C4-2B (cell line): ENCODE results near the gene SLC51A.

Source experiments
- ZFX ChIP-seq: fragments of 450-650 bp; IDR thresholded peaks from 2 replicates; pipeline ENCODE4 v1.6.1; 2017
- TF ChIP-seq, protein P1 (sequence below): fragments of 450-650 bp; conservative IDR thresholded peaks from 2 replicates; pipeline ENCODE4 v1.5.1; 2017; ENCODE audit warnings: mild to moderate bottlenecking

DNA sequence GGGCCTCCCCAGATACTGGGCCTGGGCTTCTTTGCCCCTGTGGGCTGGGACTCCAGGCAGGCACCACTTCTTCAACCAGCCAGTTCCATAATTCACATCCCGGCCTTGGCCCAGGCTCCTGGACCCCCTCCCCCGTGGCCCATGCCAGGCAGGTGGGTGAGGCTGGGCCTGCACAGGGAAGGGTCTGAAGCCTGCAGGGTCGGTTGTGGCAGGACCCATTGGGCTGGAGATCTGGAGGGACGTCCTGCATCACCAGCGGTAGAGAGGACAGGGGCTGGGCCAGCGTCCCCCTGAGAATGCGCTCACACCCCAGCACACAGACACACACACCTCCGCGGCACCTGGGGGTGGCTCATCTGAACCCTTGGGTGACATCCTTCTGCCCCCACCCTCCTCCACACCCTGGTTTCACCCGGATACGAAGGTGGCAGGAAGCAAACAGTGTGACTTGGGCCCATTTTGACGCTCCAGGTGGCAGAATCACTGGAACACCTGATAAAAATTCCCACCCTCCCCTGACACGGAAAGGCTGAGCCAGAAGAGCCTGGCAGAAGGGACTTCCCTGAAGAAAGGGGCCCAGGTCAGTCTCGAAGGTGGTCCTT, 20.6 kb upstream of the SLC51A start:
- TF ChIP-seq, protein P1, sequence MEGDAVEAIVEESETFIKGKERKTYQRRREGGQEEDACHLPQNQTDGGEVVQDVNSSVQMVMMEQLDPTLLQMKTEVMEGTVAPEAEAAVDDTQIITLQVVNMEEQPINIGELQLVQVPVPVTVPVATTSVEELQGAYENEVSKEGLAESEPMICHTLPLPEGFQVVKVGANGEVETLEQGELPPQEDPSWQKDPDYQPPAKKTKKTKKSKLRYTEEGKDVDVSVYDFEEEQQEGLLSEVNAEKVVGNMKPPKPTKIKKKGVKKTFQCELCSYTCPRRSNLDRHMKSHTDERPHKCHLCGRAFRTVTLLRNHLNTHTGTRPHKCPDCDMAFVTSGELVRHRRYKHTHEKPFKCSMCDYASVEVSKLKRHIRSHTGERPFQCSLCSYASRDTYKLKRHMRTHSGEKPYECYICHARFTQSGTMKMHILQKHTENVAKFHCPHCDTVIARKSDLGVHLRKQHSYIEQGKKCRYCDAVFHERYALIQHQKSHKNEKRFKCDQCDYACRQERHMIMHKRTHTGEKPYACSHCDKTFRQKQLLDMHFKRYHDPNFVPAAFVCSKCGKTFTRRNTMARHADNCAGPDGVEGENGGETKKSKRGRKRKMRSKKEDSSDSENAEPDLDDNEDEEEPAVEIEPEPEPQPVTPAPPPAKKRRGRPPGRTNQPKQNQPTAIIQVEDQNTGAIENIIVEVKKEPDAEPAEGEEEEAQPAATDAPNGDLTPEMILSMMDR = no peak
- TF ChIP-seq ZFX = no peak
